ENCODE results near the gene NFKBIE. TPM values are rescaled to one million over a fixed set of nuclear protein-coding genes. Genes with fewer than 3 reads are reported as not detected.

NFKBIE gene
- total and polyA plus RNA-seq, 12 donors, result 1.5 to 8.7 (median 3.6) TPM

DNA sequence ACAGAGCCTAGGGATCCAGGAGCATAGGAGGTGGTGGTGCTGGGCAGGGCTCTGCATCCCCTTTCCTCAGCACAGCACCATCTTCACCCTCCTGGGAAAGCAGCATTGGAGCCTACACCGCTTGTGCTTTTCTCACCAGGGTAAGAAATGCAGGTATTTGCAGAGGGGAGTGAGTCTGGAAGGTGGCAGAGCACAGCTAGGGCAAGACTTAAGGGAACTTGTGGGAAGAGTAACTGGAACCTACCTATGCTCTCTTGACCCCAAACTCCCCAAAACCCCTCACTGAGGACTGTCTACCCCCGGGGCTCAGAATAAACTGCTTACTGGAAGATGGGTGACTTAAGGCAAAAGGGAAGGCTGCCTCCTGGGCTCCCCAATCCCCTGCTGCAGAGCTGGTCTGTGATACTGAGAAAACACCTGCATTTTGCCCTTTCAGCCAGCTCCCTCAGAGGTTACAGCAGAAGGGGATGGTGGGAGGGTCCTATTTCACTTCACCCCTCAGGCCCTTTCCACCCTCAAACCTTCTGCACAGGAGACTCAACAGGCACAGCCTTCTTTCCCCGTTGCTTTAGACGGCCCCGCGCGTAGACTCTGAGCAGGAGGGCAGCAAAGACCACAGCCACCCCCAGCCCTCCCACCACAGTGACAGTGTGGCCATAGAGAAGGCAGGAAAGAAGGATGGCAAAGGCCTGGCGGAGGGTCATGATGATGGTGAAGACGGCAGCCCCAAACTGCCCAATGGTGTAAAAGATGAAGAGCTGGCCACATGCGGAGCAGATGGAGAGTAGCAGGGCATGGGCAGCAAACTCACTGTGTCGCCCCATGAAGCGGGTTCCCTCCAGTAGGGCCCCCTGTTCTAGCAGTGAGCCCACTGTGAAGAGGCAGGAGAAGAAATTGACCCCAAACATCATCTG lies 10.9 kb downstream of the NFKBIE start:
- WGBS, 2 donors, result 75 to 77% methylated on average over 12 of the region's 12 CpGs
- intact Hi-C loops (cut with DNase I), result loop anchor here in 4 of 10 donors (5.0 to 10.0 kb wide), 3 partner anchors 82 to 160 kb away; no protein-coding TSS in a partner anchor
- peaks cover 12 to 78% (median 41%) of the 10 kb centered on the region in 9 donors for H3K4me1 ChIP-seq
- H3K27me3 ChIP-seq, result no peaks in the 10 kb centered on the region
- H3K36me3 ChIP-seq, result peaks cover 6 to 79% (median 57%) of the 10 kb centered on the region in 9 donors
- DNase-seq (no peak), ATAC-seq (no peak)
- TF ChIP-seq, protein P1, sequence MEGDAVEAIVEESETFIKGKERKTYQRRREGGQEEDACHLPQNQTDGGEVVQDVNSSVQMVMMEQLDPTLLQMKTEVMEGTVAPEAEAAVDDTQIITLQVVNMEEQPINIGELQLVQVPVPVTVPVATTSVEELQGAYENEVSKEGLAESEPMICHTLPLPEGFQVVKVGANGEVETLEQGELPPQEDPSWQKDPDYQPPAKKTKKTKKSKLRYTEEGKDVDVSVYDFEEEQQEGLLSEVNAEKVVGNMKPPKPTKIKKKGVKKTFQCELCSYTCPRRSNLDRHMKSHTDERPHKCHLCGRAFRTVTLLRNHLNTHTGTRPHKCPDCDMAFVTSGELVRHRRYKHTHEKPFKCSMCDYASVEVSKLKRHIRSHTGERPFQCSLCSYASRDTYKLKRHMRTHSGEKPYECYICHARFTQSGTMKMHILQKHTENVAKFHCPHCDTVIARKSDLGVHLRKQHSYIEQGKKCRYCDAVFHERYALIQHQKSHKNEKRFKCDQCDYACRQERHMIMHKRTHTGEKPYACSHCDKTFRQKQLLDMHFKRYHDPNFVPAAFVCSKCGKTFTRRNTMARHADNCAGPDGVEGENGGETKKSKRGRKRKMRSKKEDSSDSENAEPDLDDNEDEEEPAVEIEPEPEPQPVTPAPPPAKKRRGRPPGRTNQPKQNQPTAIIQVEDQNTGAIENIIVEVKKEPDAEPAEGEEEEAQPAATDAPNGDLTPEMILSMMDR (IDR thresholded peaks at IDR 0.05), result no peak
- no peak overlapping the region for H3K4me3 ChIP-seq
- H3K27ac ChIP-seq, result no peak overlapping the region
- H3K9me3 ChIP-seq, result no peaks in the 10 kb centered on the region

DNA sequence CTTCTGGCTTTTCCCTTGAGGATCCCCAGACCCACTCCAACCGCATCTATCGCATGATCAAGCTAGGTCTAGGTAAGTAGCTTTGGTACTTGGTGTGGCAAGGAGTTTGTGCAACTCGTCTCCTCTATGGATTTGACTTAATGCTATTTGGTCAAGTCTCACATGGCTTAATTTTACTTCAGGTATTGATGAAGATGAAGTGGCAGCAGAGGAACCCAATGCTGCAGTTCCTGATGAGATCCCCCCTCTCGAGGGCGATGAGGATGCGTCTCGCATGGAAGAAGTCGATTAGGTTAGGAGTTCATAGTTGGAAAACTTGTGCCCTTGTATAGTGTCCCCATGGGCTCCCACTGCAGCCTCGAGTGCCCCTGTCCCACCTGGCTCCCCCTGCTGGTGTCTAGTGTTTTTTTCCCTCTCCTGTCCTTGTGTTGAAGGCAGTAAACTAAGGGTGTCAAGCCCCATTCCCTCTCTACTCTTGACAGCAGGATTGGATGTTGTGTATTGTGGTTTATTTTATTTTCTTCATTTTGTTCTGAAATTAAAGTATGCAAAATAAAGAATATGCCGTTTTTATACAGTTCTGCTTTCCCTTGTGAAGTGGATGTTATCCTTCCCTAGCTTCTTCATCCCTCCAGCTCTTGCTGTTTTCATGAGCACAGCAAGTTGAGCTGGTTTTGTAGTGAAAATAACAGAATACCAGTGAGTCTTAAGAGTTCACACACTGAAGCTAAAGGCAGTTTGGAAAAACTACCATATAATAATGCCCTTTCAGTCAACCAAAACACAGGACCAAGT lies 11.8 kb downstream of the NFKBIE start:
- H3K27ac ChIP-seq, result no peak overlapping the region
- no peak overlapping the region for H3K4me3 ChIP-seq
- WGBS, 2 donors, result 68% methylated on average over 10 of the region's 10 CpGs
- ATAC-seq, result no peak
- no peaks in the 10 kb centered on the region for H3K27me3 ChIP-seq
- TF ChIP-seq, protein P1 (IDR thresholded peaks at IDR 0.05), result peak in 8 of 9 donors; percentile 10 to 54 (median 44)
- H3K4me1 ChIP-seq, result peaks cover 17 to 87% (median 49%) of the 10 kb centered on the region in 9 donors
- H3K9me3 ChIP-seq, result no peaks in the 10 kb centered on the region
- H3K36me3 ChIP-seq, result peaks cover 6 to 81% (median 66%) of the 10 kb centered on the region in 9 donors
- intact Hi-C loops (cut with DNase I), result loop anchor here in 1 of 10 donors (10.0 kb wide), 1 partner anchor 159 kb away; no protein-coding TSS in a partner anchor
- no peak for DNase-seq

DNA sequence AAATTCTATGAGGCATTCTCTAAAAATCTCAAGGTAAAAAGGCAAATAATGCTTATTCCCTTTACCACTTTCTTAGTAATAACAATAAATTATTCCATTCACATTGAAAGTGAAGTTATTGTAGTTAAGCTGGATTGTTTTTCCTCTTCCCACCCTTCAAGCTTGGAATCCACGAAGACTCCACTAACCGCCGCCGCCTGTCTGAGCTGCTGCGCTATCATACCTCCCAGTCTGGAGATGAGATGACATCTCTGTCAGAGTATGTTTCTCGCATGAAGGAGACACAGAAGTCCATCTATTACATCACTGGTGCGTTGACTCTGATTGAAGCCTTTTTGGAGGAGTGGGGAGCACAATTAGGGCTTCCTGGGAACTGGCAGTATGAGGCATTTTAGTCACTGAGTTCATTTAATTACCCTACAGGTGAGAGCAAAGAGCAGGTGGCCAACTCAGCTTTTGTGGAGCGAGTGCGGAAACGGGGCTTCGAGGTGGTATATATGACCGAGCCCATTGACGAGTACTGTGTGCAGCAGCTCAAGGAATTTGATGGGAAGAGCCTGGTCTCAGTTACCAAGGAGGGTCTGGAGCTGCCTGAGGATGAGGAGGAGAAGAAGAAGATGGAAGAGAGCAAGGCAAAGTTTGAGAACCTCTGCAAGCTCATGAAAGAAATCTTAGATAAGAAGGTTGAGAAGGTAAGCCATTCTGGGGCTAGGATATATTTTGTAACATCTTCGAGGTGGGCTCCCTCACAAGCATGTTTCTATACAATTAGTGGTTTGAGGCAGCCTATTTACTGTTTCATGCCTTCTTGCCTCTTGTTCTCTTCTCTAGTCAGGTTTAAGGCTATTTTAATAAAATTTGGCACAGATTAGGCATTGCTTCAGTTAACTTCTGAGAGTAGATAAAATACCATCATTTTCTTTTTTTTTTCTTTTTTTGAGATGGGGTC lies 13.5 kb downstream of the NFKBIE start:
- intact Hi-C loops (cut with DNase I), result loop anchor here in 1 of 10 donors (10.0 kb wide), 1 partner anchor 157 kb away; no protein-coding TSS in a partner anchor
- Histone ChIP-seq H3K9me3 (no peaks in the 10 kb centered on the region), H3K36me3 (peaks cover 6 to 86% (median 66%) of the 10 kb centered on the region in 9 donors), H3K4me3 (no peak overlapping the region), H3K27me3 (no peaks in the 10 kb centered on the region), H3K27ac (no peak overlapping the region), H3K4me1 (peaks cover 14 to 84% (median 54%) of the 10 kb centered on the region in 9 donors)
- ATAC-seq (no peak), DNase-seq (no peak)
- TF ChIP-seq, protein P1 (IDR thresholded peaks at IDR 0.05), result no peak
- 90 to 92% methylated on average over 14 of the region's 14 CpGs for WGBS, 2 donors

Measured in heart right ventricle (tissue), 16 donors.